ENCODE data around the gene CACNA1F. TPM values are rescaled to one million over a fixed set of nuclear protein-coding genes. Genes with fewer than 3 reads are reported as not detected.

CACNA1F gene
- total RNA-seq, 1 donor from 2014 or later: 4.9 TPM

DNA sequence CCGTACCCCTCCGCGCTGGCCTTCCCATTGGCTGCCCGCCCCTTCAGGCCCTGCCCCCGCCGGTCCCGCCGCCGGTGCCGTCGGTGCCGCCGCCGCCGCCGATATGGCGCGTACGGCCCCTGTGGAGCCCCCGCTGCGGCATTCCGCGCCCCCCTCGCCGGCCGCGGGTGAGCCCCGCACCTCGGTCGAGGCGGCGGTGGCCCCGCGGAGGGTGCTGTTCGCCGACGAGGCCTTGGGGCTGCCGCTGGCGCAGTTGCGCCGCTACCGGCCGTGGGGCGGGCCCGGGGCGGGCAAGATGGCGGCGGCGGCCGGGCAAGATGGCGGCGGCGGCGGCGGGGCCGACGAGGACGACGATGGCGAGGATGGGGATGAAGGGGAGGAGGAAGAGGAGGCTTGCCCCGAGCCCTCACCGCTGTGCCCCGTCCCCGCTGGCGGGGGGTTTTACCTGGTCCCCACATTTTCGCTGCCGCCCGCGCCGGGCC lies 36.7 kb upstream of the CACNA1F start, which contains the start of gene PPP1R3F:
Gene PPP1R3F (plus strand): TSS at position 27 of the 482 bp plus-strand sequence. CDS start 77 bp downstream, at position 104.
- Histone ChIP-seq H3K36me3 (no peaks in the 10 kb centered on the region), H4K20me1 (ENCODE audit: low read depth) (peaks cover 18% of the 10 kb centered on the region), H3K27me3 (no peaks in the 10 kb centered on the region), H3K4me3 (peak within 1 kb of the TSS; percentile 62), H3K79me2 (ENCODE audit: low read depth) (peaks cover 46% of the 10 kb centered on the region), H3F3A (ENCODE audit: low read depth) (peaks cover 7% of the 10 kb centered on the region), H3K27ac (peak within 1 kb of the TSS; percentile 95), H3K9ac (peak within 1 kb of the TSS; percentile 83), H3K4me2 (peak within 1 kb of the TSS; percentile 78), H2AFZ (replicated peaks) (peak within 1 kb of the TSS; percentile 81), H3K9me3 (ENCODE audit: low read depth) (no peaks in the 10 kb centered on the region), H3K4me1 (peaks cover 7% of the 10 kb centered on the region)
- TF ChIP-seq, protein P1, sequence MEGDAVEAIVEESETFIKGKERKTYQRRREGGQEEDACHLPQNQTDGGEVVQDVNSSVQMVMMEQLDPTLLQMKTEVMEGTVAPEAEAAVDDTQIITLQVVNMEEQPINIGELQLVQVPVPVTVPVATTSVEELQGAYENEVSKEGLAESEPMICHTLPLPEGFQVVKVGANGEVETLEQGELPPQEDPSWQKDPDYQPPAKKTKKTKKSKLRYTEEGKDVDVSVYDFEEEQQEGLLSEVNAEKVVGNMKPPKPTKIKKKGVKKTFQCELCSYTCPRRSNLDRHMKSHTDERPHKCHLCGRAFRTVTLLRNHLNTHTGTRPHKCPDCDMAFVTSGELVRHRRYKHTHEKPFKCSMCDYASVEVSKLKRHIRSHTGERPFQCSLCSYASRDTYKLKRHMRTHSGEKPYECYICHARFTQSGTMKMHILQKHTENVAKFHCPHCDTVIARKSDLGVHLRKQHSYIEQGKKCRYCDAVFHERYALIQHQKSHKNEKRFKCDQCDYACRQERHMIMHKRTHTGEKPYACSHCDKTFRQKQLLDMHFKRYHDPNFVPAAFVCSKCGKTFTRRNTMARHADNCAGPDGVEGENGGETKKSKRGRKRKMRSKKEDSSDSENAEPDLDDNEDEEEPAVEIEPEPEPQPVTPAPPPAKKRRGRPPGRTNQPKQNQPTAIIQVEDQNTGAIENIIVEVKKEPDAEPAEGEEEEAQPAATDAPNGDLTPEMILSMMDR (IDR thresholded peaks at IDR 0.05): no peak
- no peak for TF ChIP-seq EZH2phosphoT487 (IDR thresholded peaks at IDR 0.05)
- Mint-ChIP-seq H3K9me3 (peaks cover 4% of the 10 kb centered on the region), H3K27me3 (ENCODE audit: insufficient read depth, low read depth) (peaks cover 13% of the 10 kb centered on the region), H3K27ac (peak within 1 kb of the TSS; percentile 99), H3K4me3 (peak within 1 kb of the TSS; percentile 94), H3K36me3 (peaks cover 4% of the 10 kb centered on the region), H3K4me1 (peaks cover 17% of the 10 kb centered on the region)
- DNase-seq (ENCODE audit: low spot score): no peak

DNA sequence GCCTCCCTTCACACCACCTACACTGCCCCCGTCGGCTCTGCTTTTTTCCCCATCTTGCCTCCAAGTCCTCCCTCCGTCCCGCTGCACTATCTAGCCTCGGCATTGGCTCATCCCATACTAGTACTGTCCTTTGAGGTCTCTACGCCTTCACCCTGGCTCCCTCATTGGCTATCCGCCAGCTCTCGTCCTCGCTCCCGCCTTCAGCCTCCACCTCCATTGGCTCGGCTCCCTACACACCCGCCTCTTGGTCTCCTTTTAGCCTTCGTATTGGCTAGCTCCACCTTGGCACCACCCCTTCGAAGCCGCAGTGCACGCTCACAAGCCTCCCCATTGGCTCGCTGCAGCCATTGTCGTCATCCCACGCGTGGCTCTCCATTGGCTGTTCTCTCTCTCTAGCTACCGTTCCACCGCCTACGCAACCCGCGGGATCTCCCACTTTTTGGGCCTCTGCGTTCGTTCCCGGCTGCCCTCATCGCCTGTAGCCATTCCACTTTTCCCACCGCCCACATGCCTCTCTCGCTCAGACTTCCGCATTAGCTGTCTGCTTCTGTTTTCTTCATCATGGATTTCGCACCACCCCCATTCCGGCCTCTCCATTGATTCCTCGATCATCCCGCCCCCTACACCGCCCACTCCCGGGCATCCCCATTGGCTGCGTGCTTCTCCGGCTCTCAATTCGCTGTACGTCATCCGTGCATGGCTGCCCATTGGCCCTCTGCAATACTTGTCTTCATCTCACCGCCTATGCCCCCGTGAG lies 36.0 kb upstream of the CACNA1F start:
- peak overlapping the region; percentile 81 for H2AFZ ChIP-seq (replicated peaks)
- no peak for TF ChIP-seq EZH2 (IDR thresholded peaks at IDR 0.05)
- TF ChIP-seq, protein P1 (IDR thresholded peaks at IDR 0.05): no peak

DNA sequence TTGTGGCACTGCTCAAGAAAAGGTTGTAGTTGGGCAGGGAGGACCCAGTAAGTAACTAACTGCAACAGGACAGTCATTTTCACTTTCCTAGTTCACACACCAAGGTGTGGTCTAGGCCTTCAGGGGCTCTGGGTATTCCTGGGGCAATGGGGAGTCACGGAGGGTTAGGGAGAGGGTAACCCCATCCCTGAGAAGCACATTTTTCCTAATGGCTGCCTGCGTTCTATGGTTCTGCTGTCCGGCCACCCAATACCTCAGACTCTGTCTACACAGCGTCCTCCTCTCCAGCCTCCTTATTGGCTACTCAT lies 35.5 kb upstream of the CACNA1F start:
- Histone ChIP-seq H3K36me3 (no peaks in the 10 kb centered on the region), H3K9ac (peak overlapping the region; percentile 58), H3K4me2 (peak overlapping the region; percentile 78), H3K4me1 (peaks cover 7% of the 10 kb centered on the region), H3K9me3 (ENCODE audit: low read depth) (no peaks in the 10 kb centered on the region), H4K20me1 (ENCODE audit: low read depth) (peaks cover 13% of the 10 kb centered on the region), H2AFZ (replicated peaks) (no peak overlapping the region), H3K79me2 (ENCODE audit: low read depth) (peaks cover 37% of the 10 kb centered on the region), H3K27ac (no peak overlapping the region), H3F3A (ENCODE audit: low read depth) (peaks cover 7% of the 10 kb centered on the region), H3K4me3 (peak overlapping the region; percentile 62), H3K27me3 (no peaks in the 10 kb centered on the region)
- peak overlapping the region; percentile 99 for H3K27ac Mint-ChIP-seq
- peaks cover 11% of the 10 kb centered on the region for H3K27me3 Mint-ChIP-seq (ENCODE audit: insufficient read depth, low read depth)
- no peak for DNase-seq (ENCODE audit: low spot score)
- TF ChIP-seq, protein P1 (IDR thresholded peaks at IDR 0.05): no peak
- no peak for TF ChIP-seq EZH2phosphoT487 (IDR thresholded peaks at IDR 0.05)
- no peak for TF ChIP-seq EZH2 (IDR thresholded peaks at IDR 0.05)
- H3K36me3 Mint-ChIP-seq: peaks cover 4% of the 10 kb centered on the region
- H3K4me1 Mint-ChIP-seq: peaks cover 17% of the 10 kb centered on the region
- H3K4me3 Mint-ChIP-seq: peak overlapping the region; percentile 94
- H3K9me3 Mint-ChIP-seq: peaks cover 4% of the 10 kb centered on the region

More for the DNA sequence above, 36.0 kb upstream of the CACNA1F start:
- peaks cover 7% of the 10 kb centered on the region for H3K4me1 ChIP-seq
- H3K4me3 Mint-ChIP-seq: peak overlapping the region; percentile 94
- peak overlapping the region; percentile 62 for H3K4me3 ChIP-seq
- H3K4me2 ChIP-seq: peak overlapping the region; percentile 78
- peaks cover 42% of the 10 kb centered on the region for H3K79me2 ChIP-seq (ENCODE audit: low read depth)
- H3F3A ChIP-seq (ENCODE audit: low read depth): peaks cover 7% of the 10 kb centered on the region
- DNase-seq (ENCODE audit: low spot score): peak; percentile 95
- no peaks in the 10 kb centered on the region for H3K36me3 ChIP-seq
- H3K36me3 Mint-ChIP-seq: peaks cover 4% of the 10 kb centered on the region
- H3K9me3 ChIP-seq (ENCODE audit: low read depth): no peaks in the 10 kb centered on the region
- peaks cover 4% of the 10 kb centered on the region for H3K9me3 Mint-ChIP-seq
- H3K27ac ChIP-seq: peak overlapping the region; percentile 95
- H3K9ac ChIP-seq: peak overlapping the region; percentile 58
- no peaks in the 10 kb centered on the region for H3K27me3 ChIP-seq
- H4K20me1 ChIP-seq (ENCODE audit: low read depth): peaks cover 18% of the 10 kb centered on the region
- peak overlapping the region; percentile 99 for H3K27ac Mint-ChIP-seq
- H3K4me1 Mint-ChIP-seq: peaks cover 17% of the 10 kb centered on the region
- peaks cover 11% of the 10 kb centered on the region for H3K27me3 Mint-ChIP-seq (ENCODE audit: insufficient read depth, low read depth)
